ENCODE measurements around the gene AZGP1.
A peak's percentile ranks its signal among the peaks of the same experiment; 100 is the strongest.
"Not testable (repeated sequence)": the region's sequence is repeated elsewhere in the genome, so short reads cannot be mapped to it uniquely, and the experiment has no call there.

AZGP1 gene

DNA sequence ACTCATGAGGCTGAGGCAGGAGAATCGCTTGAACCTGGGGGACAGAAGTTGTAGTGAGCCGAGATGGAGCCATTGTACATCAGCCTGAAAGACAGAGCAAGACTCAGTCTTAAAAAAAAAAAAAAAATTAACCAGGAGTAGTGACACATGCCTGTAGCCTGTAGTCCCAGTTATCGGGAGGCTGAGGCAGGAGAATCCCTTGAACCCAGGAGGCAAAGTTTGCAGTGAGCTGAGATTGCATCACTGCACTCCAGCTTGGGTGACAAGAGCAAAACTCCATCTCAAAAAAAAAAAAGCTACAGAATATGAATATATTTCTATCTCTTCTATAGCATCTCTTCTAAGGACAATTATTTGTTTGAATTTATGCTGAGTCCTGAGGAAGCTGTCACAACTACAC, 6.5 kb downstream of the AZGP1 start:
- Histone ChIP-seq H3K4me3 (ENCODE audit: low read length) (no peak overlapping the region), H3K9ac (ENCODE audit: low read length) (no peak overlapping the region), H3K36me3 (replicated peaks; ENCODE audit: insufficient read depth, low read length) (no peaks in the 10 kb centered on the region), H3K4me1 (ENCODE audit: low read length) (no peaks in the 10 kb centered on the region), H3K4me2 (ENCODE audit: low read depth, low read length) (no peak overlapping the region), H3K27me3 (replicated peaks; ENCODE audit: insufficient read depth, low read length) (peaks cover 26% of the 10 kb centered on the region), H3F3A (ENCODE audit: insufficient read depth, low read length) (no peaks in the 10 kb centered on the region), H4K20me1 (ENCODE audit: insufficient read depth, low read length) (no peaks in the 10 kb centered on the region), H3K9me3 (replicated peaks; ENCODE audit: insufficient read depth, low read length) (no peaks in the 10 kb centered on the region), H3K27ac (ENCODE audit: low read length) (no peak overlapping the region), H3K9me2 (replicated peaks; ENCODE audit: insufficient read depth, low read length) (no peaks in the 10 kb centered on the region), H3K79me2 (ENCODE audit: low read length) (no peaks in the 10 kb centered on the region), H2AFZ (ENCODE audit: low read length) (no peak overlapping the region)
- no peak for TF ChIP-seq EZH2 (optimal IDR thresholded peaks at IDR 0.05; ENCODE audit: low read depth, low read length)
- TF ChIP-seq, protein P1, sequence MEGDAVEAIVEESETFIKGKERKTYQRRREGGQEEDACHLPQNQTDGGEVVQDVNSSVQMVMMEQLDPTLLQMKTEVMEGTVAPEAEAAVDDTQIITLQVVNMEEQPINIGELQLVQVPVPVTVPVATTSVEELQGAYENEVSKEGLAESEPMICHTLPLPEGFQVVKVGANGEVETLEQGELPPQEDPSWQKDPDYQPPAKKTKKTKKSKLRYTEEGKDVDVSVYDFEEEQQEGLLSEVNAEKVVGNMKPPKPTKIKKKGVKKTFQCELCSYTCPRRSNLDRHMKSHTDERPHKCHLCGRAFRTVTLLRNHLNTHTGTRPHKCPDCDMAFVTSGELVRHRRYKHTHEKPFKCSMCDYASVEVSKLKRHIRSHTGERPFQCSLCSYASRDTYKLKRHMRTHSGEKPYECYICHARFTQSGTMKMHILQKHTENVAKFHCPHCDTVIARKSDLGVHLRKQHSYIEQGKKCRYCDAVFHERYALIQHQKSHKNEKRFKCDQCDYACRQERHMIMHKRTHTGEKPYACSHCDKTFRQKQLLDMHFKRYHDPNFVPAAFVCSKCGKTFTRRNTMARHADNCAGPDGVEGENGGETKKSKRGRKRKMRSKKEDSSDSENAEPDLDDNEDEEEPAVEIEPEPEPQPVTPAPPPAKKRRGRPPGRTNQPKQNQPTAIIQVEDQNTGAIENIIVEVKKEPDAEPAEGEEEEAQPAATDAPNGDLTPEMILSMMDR (IDR thresholded peaks at IDR 0.05; ENCODE audit: low read length), result no peak
- no peak for TF ChIP-seq EZH2phosphoT487 (IDR thresholded peaks at IDR 0.05; ENCODE audit: low read length)
- no peak for DNase-seq

DNA sequence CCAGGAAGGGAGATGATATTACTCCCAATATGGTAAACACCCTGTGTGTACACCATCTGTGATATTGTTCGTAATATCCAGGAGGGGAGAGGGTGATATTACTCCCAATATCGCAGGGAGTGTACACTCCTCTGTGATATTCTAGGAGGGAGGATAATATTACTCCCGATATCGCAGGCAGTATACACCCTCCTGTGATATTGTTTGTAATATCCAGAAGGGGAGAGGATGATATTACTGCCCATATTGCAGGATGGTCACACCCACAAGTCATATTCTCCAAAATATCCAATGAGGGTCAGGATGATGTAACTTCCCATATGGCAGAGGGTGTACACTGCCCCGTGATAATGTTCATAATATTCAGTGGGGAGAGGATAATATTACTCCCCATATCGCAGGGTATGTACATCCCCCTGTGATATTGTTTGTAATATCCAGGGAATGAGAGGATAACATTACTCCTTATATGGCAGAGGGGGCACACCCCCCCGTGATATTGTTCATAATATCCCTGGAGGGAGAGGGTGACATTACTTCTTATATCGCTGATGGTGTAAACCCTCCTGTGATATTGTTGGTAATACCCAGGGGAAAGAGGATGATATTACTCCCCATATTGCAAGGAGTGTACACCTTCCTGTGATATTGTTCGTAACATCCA, 17.1 kb downstream of the AZGP1 start:
- Histone ChIP-seq H2AFZ (ENCODE audit: low read length) (no peak overlapping the region), H3K4me1 (ENCODE audit: low read length) (peaks cover 7% of the 10 kb centered on the region), H3K27me3 (replicated peaks; ENCODE audit: insufficient read depth, low read length) (peaks cover 73% of the 10 kb centered on the region), H3K4me3 (ENCODE audit: low read length) (no peak overlapping the region), H3K36me3 (replicated peaks; ENCODE audit: insufficient read depth, low read length) (no peaks in the 10 kb centered on the region), H3K4me2 (ENCODE audit: low read depth, low read length) (no peak overlapping the region), H3K9me3 (replicated peaks; ENCODE audit: insufficient read depth, low read length) (no peaks in the 10 kb centered on the region), H3K79me2 (ENCODE audit: low read length) (no peaks in the 10 kb centered on the region), H4K20me1 (ENCODE audit: insufficient read depth, low read length) (no peaks in the 10 kb centered on the region), H3K27ac (ENCODE audit: low read length) (no peak overlapping the region), H3F3A (ENCODE audit: insufficient read depth, low read length) (no peaks in the 10 kb centered on the region), H3K9ac (ENCODE audit: low read length) (no peak overlapping the region), H3K9me2 (replicated peaks; ENCODE audit: insufficient read depth, low read length) (no peaks in the 10 kb centered on the region)
- TF ChIP-seq EZH2 (optimal IDR thresholded peaks at IDR 0.05; ENCODE audit: low read depth, low read length), result no peak
- TF ChIP-seq, protein P1 (IDR thresholded peaks at IDR 0.05; ENCODE audit: low read length), result no peak
- no peak for TF ChIP-seq EZH2phosphoT487 (IDR thresholded peaks at IDR 0.05; ENCODE audit: low read length)
- DNase-seq, result no peak

DNA sequence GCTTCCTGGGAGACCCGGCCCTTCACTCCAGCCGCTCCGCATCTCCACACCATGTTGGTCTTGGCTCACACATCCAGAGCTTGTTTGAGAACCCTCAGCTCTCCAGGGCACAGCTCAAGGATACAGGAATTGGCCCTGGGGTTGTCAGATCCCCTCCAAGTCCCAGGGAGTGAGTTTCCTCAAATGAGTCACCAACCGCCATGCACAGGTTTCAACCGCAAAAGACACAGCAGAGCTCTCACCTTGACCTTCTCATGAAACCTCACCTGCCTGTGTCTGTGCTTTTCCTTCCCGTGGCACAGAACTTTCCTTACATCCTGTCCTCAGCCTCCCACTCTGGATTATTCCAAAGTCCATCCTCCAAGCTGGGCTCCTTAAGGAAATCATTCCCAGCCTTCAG, 20.6 kb downstream of the AZGP1 start:
- H3K27ac ChIP-seq (ENCODE audit: low read length), result no peak overlapping the region

DNA sequence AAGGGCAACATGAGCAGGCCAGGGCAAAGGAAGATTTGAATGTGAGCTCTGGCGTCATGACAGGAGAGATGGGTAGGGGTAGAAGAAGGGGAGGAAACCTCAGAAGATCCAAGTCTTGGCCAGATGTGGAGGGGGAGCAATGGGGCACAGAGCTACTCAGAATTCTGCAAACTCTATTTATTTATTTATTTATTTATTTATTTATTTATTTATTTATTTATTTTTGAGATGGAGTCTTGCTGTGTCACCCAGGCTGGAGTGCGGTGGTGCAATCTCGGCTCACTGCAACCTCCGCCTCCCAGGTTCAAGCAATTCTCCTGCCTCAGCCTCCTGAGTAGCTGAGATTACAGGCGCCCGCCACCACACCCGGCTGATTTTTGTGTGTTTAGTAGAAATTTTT, 21.2 kb downstream of the AZGP1 start:
- not testable (repeated sequence) for H2AFZ ChIP-seq (ENCODE audit: low read length); DNase-seq; H3K4me1 ChIP-seq (ENCODE audit: low read length); H3K27ac ChIP-seq (ENCODE audit: low read length); H3K9ac ChIP-seq (ENCODE audit: low read length); H3K9me3 ChIP-seq (replicated peaks; ENCODE audit: insufficient read depth, low read length); H3F3A ChIP-seq (ENCODE audit: insufficient read depth, low read length); H3K36me3 ChIP-seq (replicated peaks; ENCODE audit: insufficient read depth, low read length); H3K79me2 ChIP-seq (ENCODE audit: low read length); H3K9me2 ChIP-seq (replicated peaks; ENCODE audit: insufficient read depth, low read length); H3K4me2 ChIP-seq (ENCODE audit: low read depth, low read length); H4K20me1 ChIP-seq (ENCODE audit: insufficient read depth, low read length); H3K4me3 ChIP-seq (ENCODE audit: low read length)
- H3K27me3 ChIP-seq (replicated peaks; ENCODE audit: insufficient read depth, low read length), result peaks cover 37% of the 10 kb centered on the region

More for the DNA sequence above, 20.6 kb downstream of the AZGP1 start:
- Histone ChIP-seq H4K20me1 (ENCODE audit: insufficient read depth, low read length) (no peaks in the 10 kb centered on the region), H3K36me3 (replicated peaks; ENCODE audit: insufficient read depth, low read length) (no peaks in the 10 kb centered on the region), H3K79me2 (ENCODE audit: low read length) (no peaks in the 10 kb centered on the region), H3F3A (ENCODE audit: insufficient read depth, low read length) (no peaks in the 10 kb centered on the region), H3K27me3 (replicated peaks; ENCODE audit: insufficient read depth, low read length) (peaks cover 43% of the 10 kb centered on the region), H2AFZ (ENCODE audit: low read length) (no peak overlapping the region), H3K4me2 (ENCODE audit: low read depth, low read length) (no peak overlapping the region), H3K4me3 (ENCODE audit: low read length) (no peak overlapping the region), H3K9ac (ENCODE audit: low read length) (no peak overlapping the region), H3K4me1 (ENCODE audit: low read length) (peaks cover 7% of the 10 kb centered on the region), H3K9me2 (replicated peaks; ENCODE audit: insufficient read depth, low read length) (no peaks in the 10 kb centered on the region), H3K9me3 (replicated peaks; ENCODE audit: insufficient read depth, low read length) (no peaks in the 10 kb centered on the region)
- TF ChIP-seq, protein P1 (IDR thresholded peaks at IDR 0.05; ENCODE audit: low read length), result no peak
- no peak for TF ChIP-seq EZH2phosphoT487 (IDR thresholded peaks at IDR 0.05; ENCODE audit: low read length)
- no peak for TF ChIP-seq EZH2 (optimal IDR thresholded peaks at IDR 0.05; ENCODE audit: low read depth, low read length)
- peak; percentile 40 for DNase-seq

All from MM.1S (cell line).